C4-2B (cell line): Measurements from ENCODE around the gene THSD1.
"Not testable (repeated sequence)": the region's sequence is repeated elsewhere in the genome, so short reads cannot be mapped to it uniquely, and the experiment has no call there.

Experiments used
- CTCF ChIP-seq: fragments of 450-650 bp; conservative IDR thresholded peaks from 2 replicates; pipeline ENCODE4 v1.5.1; 2017; ENCODE audit warnings: mild to moderate bottlenecking
- ZFX ChIP-seq: fragments of 450-650 bp; IDR thresholded peaks from 2 replicates; pipeline ENCODE4 v1.6.1; 2017

GRCh38 chr13:52334107-52334506 is 71.9 kb downstream of the THSD1 start:
- TF ChIP-seq ZFX, CTCF: not testable (repeated sequence)
